MM.1S (cell line): Measurements from ENCODE around the gene FLT1.

Source experiments
- DNase-seq: peaks from one replicate; pipeline ENCODE4 v3.0.0-alpha.2; 2015
- H2AFZ ChIP-seq: fragments of 300-600 bp; sonication (generic); 2 replicates; pipeline ENCODE4 v1.6.0; 2016; ENCODE audit warnings: antibody characterized with exemption, low read length
- H3F3A ChIP-seq: fragments of 300-600 bp; sonication (generic); 2 replicates; pipeline ENCODE4 v1.6.1; 2016; ENCODE audit warnings: mild to moderate bottlenecking, antibody characterized with exemption, low read length, moderate library complexity, mixed read lengths; ENCODE audit not compliant: insufficient read depth
- H3K27ac ChIP-seq: fragments of 300-600 bp; sonication (generic); 2 replicates; pipeline ENCODE4 v1.5.1; 2016; ENCODE audit warnings: mild to moderate bottlenecking, low read length
- H3K27me3 ChIP-seq: fragments of 300-600 bp; sonication (generic); replicated peaks from 2 replicates; pipeline ENCODE4 v1.6.0; 2016; ENCODE audit warnings: low read length; ENCODE audit not compliant: insufficient read depth
- H3K36me3 ChIP-seq: fragments of 300-600 bp; sonication (generic); replicated peaks from 2 replicates; pipeline ENCODE4 v1.6.1; 2016; ENCODE audit warnings: mild to moderate bottlenecking, low read length, mixed read lengths; ENCODE audit not compliant: insufficient read depth
- H3K4me1 ChIP-seq: fragments of 300-600 bp; sonication (generic); 2 replicates; pipeline ENCODE4 v1.6.1; 2016; ENCODE audit warnings: low read length, mixed read lengths
- H3K4me2 ChIP-seq: fragments of 300-600 bp; sonication (generic); 2 replicates; pipeline ENCODE4 v1.6.0; 2016; ENCODE audit warnings: low read depth, low read length
- H3K4me3 ChIP-seq: fragments of 300-600 bp; sonication (generic); 2 replicates; pipeline ENCODE4 v1.5.1; 2016; ENCODE audit warnings: low read length, mixed read lengths
- H3K79me2 ChIP-seq: fragments of 300-600 bp; sonication (generic); 2 replicates; pipeline ENCODE4 v1.6.1; 2016; ENCODE audit warnings: mixed run types, low read length, mixed read lengths
- H3K9ac ChIP-seq: fragments of 300-600 bp; sonication (generic); 2 replicates; pipeline ENCODE4 v1.6.1; 2016; ENCODE audit warnings: low read length, mixed read lengths
- H3K9me2 ChIP-seq: fragments of 300-600 bp; sonication (generic); replicated peaks from 2 replicates; pipeline ENCODE4 v1.6.1; 2016; ENCODE audit warnings: mild to moderate bottlenecking, low read length, mixed read lengths; ENCODE audit not compliant: insufficient read depth
- H3K9me3 ChIP-seq: fragments of 300-600 bp; sonication (generic); replicated peaks from 2 replicates; pipeline ENCODE4 v1.6.1; 2016; ENCODE audit warnings: mild to moderate bottlenecking, low read length, mixed read lengths; ENCODE audit not compliant: insufficient read depth
- H4K20me1 ChIP-seq: fragments of 300-600 bp; sonication (generic); 2 replicates; pipeline ENCODE4 v1.6.1; 2016; ENCODE audit warnings: mild to moderate bottlenecking, low read length, moderate library complexity, mixed read lengths; ENCODE audit not compliant: insufficient read depth
- CTCF ChIP-seq: fragments of 300-600 bp; sonication (generic); IDR thresholded peaks from 2 replicates; pipeline ENCODE4 v1.5.1; 2016; ENCODE audit warnings: antibody characterized with exemption, low read length, mixed read lengths
- EZH2 ChIP-seq: fragments of 300-600 bp; sonication (generic); optimal IDR thresholded peaks from 2 replicates; pipeline ENCODE3; 2017; ENCODE audit warnings: low read depth, mild to moderate bottlenecking, antibody characterized with exemption, low read length, mixed read lengths
- EZH2phosphoT487 ChIP-seq: fragments of 300-600 bp; sonication (generic); IDR thresholded peaks from 2 replicates; pipeline ENCODE4 v1.6.1; 2018; ENCODE audit warnings: antibody characterized with exemption, low read length

FLT1 gene

DNA sequence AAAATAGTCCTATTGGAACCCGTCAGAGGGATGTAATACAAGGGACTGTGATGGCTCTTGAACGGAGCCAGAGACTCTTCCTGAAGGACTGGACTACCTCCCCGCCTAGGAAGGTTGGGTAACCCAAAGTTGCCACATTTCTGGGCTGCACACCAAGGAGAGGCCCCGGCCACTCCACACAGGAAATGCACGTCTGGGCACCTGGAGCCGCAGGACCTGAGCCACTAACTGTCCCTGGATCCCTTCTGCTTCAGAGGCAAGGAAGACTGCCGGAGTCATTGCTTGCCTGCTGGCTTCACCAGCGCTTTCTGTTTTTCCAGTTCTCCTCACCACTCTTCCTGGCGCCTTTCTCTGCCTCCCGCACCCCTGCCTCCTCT lies 1.2 kb upstream of the FLT1 start:
- H3K9me2 ChIP-seq: no peaks in the 10 kb centered on the region
- no peaks in the 10 kb centered on the region for H3K9me3 ChIP-seq
- H4K20me1 ChIP-seq: no peaks in the 10 kb centered on the region
- H3K4me2 ChIP-seq: no peak overlapping the region
- no peak for DNase-seq
- H3K27me3 ChIP-seq: peaks cover 8% of the 10 kb centered on the region; the same call in 1 of the 2 replicates
- H3F3A ChIP-seq: no peaks in the 10 kb centered on the region
- no peak overlapping the region for H3K9ac ChIP-seq
- no peak overlapping the region for H2AFZ ChIP-seq
- no peaks in the 10 kb centered on the region for H3K4me1 ChIP-seq
- H3K27ac ChIP-seq: no peak overlapping the region
- TF ChIP-seq CTCF: no peak
- no peak for TF ChIP-seq EZH2phosphoT487
- TF ChIP-seq EZH2: no peak
- no peak overlapping the region for H3K4me3 ChIP-seq
- H3K36me3 ChIP-seq: no peaks in the 10 kb centered on the region
- H3K79me2 ChIP-seq: no peaks in the 10 kb centered on the region

- Histone ChIP-seq H3K4me1 (no peaks in the 10 kb centered on the region), H3K79me2 (no peaks in the 10 kb centered on the region), H3K4me3 (no peak overlapping the region), H3K27me3 (peaks cover 8% of the 10 kb centered on the region; the same call in 1 of the 2 replicates), H3K36me3 (no peaks in the 10 kb centered on the region), H3F3A (no peaks in the 10 kb centered on the region), H3K27ac (no peak overlapping the region), H2AFZ (no peak overlapping the region), H3K9me2 (no peaks in the 10 kb centered on the region), H3K4me2 (peak overlapping the region; percentile 45; the same call in 1 of the 2 replicates), H3K9me3 (no peaks in the 10 kb centered on the region), H4K20me1 (no peaks in the 10 kb centered on the region), H3K9ac (no peak overlapping the region)
- TF ChIP-seq CTCF (no peak), EZH2phosphoT487 (no peak), EZH2 (no peak)
- DNase-seq: no peak
Measured at GRCh38 chr13:28495538-28496187, 735 bp upstream of the FLT1 start.

- H3K9ac ChIP-seq: no peak overlapping the region
- peaks cover 8% of the 10 kb centered on the region; the same call in 1 of the 2 replicates for H3K27me3 ChIP-seq
Measured at GRCh38 chr13:28494504-28494777, 487 bp downstream of the FLT1 start.

More at GRCh38 chr13:28494504-28494777, 487 bp downstream of the FLT1 start:
- TF ChIP-seq EZH2phosphoT487 (no peak), CTCF (no peak), EZH2 (no peak)
- H3K27ac ChIP-seq: no peak overlapping the region
- no peak overlapping the region for H2AFZ ChIP-seq
- no peaks in the 10 kb centered on the region for H4K20me1 ChIP-seq
- H3K9me2 ChIP-seq: no peaks in the 10 kb centered on the region
- no peaks in the 10 kb centered on the region for H3K36me3 ChIP-seq
- H3K79me2 ChIP-seq: no peaks in the 10 kb centered on the region
- H3F3A ChIP-seq: no peaks in the 10 kb centered on the region
- no peaks in the 10 kb centered on the region for H3K4me1 ChIP-seq
- no peak for DNase-seq
- H3K9me3 ChIP-seq: no peaks in the 10 kb centered on the region
- peak overlapping the region; percentile 45; the same call in 1 of the 2 replicates for H3K4me2 ChIP-seq
- peak overlapping the region; percentile 25; the same call in 1 of the 2 replicates for H3K4me3 ChIP-seq
